C4-2B (cell line): ENCODE data around the gene PCSK5.

Experiments used
- ZFX ChIP-seq: fragments of 450-650 bp; IDR thresholded peaks from 2 replicates; pipeline ENCODE4 v1.6.1; 2017
- TF ChIP-seq, protein P1 (sequence below): fragments of 450-650 bp; conservative IDR thresholded peaks from 2 replicates; pipeline ENCODE4 v1.5.1; 2017; ENCODE audit warnings: mild to moderate bottlenecking

DNA sequence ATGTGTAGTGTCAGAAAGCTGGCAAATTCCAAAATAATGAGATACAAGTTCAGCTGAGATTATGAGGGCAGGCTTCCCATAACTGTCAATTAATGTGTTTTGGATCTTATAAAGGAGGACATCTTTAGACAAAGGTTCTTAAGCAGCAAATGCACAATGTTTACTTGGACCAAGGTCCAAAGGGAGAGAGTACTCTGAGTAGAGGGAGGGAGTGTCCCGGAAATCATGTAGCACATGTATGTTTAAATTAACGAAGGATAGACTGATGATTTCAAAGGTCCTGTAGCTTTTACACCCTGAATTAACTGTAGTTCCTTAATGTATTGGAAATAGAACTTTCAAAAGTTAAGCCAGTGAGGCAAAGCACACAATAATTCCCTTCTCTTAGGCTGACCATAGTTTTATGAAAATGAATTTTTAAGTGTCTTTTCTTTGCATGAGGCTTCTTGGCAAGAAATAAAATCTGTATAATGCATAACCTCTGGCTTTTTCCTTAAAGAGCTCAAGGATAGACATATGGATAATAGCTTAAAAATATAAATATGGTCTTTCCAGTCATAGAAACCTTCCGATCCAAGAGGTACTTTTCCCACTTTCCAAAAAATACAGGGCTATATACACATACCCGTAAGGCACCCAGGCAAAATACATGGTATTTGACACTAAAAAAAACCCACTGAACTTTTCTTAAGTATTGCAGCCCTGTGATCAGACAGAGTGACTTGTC lies 93.0 kb downstream of the PCSK5 start:
- TF ChIP-seq, protein P1, sequence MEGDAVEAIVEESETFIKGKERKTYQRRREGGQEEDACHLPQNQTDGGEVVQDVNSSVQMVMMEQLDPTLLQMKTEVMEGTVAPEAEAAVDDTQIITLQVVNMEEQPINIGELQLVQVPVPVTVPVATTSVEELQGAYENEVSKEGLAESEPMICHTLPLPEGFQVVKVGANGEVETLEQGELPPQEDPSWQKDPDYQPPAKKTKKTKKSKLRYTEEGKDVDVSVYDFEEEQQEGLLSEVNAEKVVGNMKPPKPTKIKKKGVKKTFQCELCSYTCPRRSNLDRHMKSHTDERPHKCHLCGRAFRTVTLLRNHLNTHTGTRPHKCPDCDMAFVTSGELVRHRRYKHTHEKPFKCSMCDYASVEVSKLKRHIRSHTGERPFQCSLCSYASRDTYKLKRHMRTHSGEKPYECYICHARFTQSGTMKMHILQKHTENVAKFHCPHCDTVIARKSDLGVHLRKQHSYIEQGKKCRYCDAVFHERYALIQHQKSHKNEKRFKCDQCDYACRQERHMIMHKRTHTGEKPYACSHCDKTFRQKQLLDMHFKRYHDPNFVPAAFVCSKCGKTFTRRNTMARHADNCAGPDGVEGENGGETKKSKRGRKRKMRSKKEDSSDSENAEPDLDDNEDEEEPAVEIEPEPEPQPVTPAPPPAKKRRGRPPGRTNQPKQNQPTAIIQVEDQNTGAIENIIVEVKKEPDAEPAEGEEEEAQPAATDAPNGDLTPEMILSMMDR = no peak
- no peak for TF ChIP-seq ZFX
